Caco-2 (cell line): ENCODE measurements around the gene MYO5B. TPM values are rescaled to one million over a fixed set of nuclear protein-coding genes. Genes with fewer than 3 reads are reported as not detected.

Source experiments
- BruUV-seq: library from RNA; stranded (reverse); fragments of 400-500 nt; replicated peaks from 2 replicates; lab custom pipeline; 2021; lab: Mats Ljungman, UMichigan
- CTCF ChIA-PET: fragments of 300-600 bp; sonication (Branson Sonifier 250); formaldehyde crosslinking; loops from one replicate; lab custom pipeline; 2022; ENCODE audit warnings: antibody characterized with exemption; lab: Charles Lee
- POLR2A ChIA-PET: fragments of 300-600 bp; sonication (Branson Sonifier 250); formaldehyde crosslinking; loops from one replicate; lab custom pipeline; 2022; ENCODE audit warnings: antibody characterized with exemption; lab: Charles Lee
- DNase-seq, 2 experiments: peaks; one replicate each; pipeline versions ENCODE4 v3.0.0 to v3.0.0-alpha.2; 2020 to 2022
- H3K27me3 ChIP-seq: replicated peaks from 2 replicates; pipeline ENCODE4 v1.6.0; 2011; ENCODE audit warnings: low read length; ENCODE audit not compliant: control insufficient read depth, insufficient read depth
- H3K36me3 ChIP-seq: 2 replicates; pipeline ENCODE4 v1.5.1; 2011; ENCODE audit warnings: low read length; ENCODE audit not compliant: control insufficient read depth, insufficient read depth
- H3K4me1 ChIP-seq: fragments of 250-450 bp; sonication (Bioruptor Pico); 2 replicates; pipeline ENCODE4 v1.5.1; 2020; ENCODE audit warnings: mild to moderate bottlenecking
- H3K4me3 ChIP-seq: 2 replicates; pipeline ENCODE4 v1.5.1; 2011; ENCODE audit warnings: low read depth, mild to moderate bottlenecking, control low read depth, low read length
- H3K9me3 ChIP-seq: fragments of 250-450 bp; sonication (Bioruptor Pico); 2 replicates; pipeline ENCODE4 v1.5.1; 2020; ENCODE audit warnings: mild to moderate bottlenecking, moderate library complexity
- H3K27ac Mint-ChIP-seq: one replicate; pipeline ENCODE4 v1.8.0; 2022; ENCODE audit warnings: mixed read lengths; ENCODE audit not compliant: unreplicated experiment
- H3K27me3 Mint-ChIP-seq: one replicate; pipeline ENCODE4 v1.8.0; 2022; ENCODE audit warnings: mixed read lengths; ENCODE audit not compliant: insufficient read depth, unreplicated experiment
- H3K36me3 Mint-ChIP-seq: one replicate; pipeline ENCODE4 v1.8.0; 2022; ENCODE audit warnings: mild to moderate bottlenecking, mixed read lengths; ENCODE audit not compliant: insufficient read depth, unreplicated experiment
- H3K4me1 Mint-ChIP-seq: one replicate; pipeline ENCODE4 v1.8.0; 2022; ENCODE audit warnings: low read depth, mixed read lengths; ENCODE audit not compliant: unreplicated experiment
- H3K4me3 Mint-ChIP-seq: one replicate; pipeline ENCODE4 v1.8.0; 2022; ENCODE audit warnings: mild to moderate bottlenecking, moderate library complexity, mixed read lengths; ENCODE audit not compliant: unreplicated experiment
- H3K9me3 Mint-ChIP-seq: one replicate; pipeline ENCODE4 v1.8.0; 2022; ENCODE audit warnings: mixed read lengths; ENCODE audit not compliant: unreplicated experiment
- intact Hi-C: fragments of 100-400 bp; cut with micrococcal nuclease; formaldehyde crosslinking; loops from one replicate; pipeline ENCODE4 v1.10.0; 2022; ENCODE audit not compliant: unreplicated experiment
- total RNA-seq: library from RNA; stranded (reverse); gene quantifications from 2 replicates; pipeline ENCODE4 v1.2.3, GENCODE V29; 2022
- TF ChIP-seq, protein P1 (sequence below), 2 experiments: fragments of 200-600 bp in 1 of 2; IDR thresholded peaks; 1 replicate in 1 of 2; 2 replicates in 1 of 2; pipeline versions ENCODE4 v1.5.1 to v1.8.0; 2011 to 2022; ENCODE audit warnings: antibody characterized with exemption in 1 of 2, control low read depth in 1 of 2, inconsistent platforms in 1 of 2, low read depth in 1 of 2, low read length in 1 of 2, mild to moderate bottlenecking in 1 of 2, moderate library complexity in 1 of 2; ENCODE audit not compliant: insufficient read depth in 1 of 2, severe bottlenecking in 1 of 2, unreplicated experiment in 1 of 2

The MYO5B gene
- total RNA-seq, 1 experiment from 2014 or later = 28.3 TPM

- no TSS peak for BruUV-seq
- no peak overlapping the region for H3K4me3 ChIP-seq
- ChIA-PET POLR2A (no interaction called here), CTCF (no interaction called here)
- H3K4me1 ChIP-seq = no peaks in the 10 kb centered on the region
- H3K27me3 Mint-ChIP-seq = no peaks in the 10 kb centered on the region
- H3K36me3 Mint-ChIP-seq = peaks cover 6% of the 10 kb centered on the region
- TF ChIP-seq, protein P1, sequence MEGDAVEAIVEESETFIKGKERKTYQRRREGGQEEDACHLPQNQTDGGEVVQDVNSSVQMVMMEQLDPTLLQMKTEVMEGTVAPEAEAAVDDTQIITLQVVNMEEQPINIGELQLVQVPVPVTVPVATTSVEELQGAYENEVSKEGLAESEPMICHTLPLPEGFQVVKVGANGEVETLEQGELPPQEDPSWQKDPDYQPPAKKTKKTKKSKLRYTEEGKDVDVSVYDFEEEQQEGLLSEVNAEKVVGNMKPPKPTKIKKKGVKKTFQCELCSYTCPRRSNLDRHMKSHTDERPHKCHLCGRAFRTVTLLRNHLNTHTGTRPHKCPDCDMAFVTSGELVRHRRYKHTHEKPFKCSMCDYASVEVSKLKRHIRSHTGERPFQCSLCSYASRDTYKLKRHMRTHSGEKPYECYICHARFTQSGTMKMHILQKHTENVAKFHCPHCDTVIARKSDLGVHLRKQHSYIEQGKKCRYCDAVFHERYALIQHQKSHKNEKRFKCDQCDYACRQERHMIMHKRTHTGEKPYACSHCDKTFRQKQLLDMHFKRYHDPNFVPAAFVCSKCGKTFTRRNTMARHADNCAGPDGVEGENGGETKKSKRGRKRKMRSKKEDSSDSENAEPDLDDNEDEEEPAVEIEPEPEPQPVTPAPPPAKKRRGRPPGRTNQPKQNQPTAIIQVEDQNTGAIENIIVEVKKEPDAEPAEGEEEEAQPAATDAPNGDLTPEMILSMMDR (IDR thresholded peaks at IDR 0.05; ENCODE audit: insufficient read depth in 1 of 2, low read depth in 1 of 2, low read length in 1 of 2, severe bottlenecking in 1 of 2, unreplicated experiment in 1 of 2) = no peak
- no peaks in the 10 kb centered on the region for H3K27me3 ChIP-seq
- no peaks in the 10 kb centered on the region for H3K9me3 Mint-ChIP-seq
- H3K36me3 ChIP-seq = no peaks in the 10 kb centered on the region
- no peak for DNase-seq
- no peaks in the 10 kb centered on the region for H3K9me3 ChIP-seq
- H3K27ac Mint-ChIP-seq = no peak overlapping the region
- intact Hi-C loops = no loop called here
- no peaks in the 10 kb centered on the region for H3K4me1 Mint-ChIP-seq
- no peak overlapping the region for H3K4me3 Mint-ChIP-seq
Measured at GRCh38 chr18:49988101-49988500, 206.8 kb downstream of the MYO5B start.

GRCh38 chr18:49985236-49985635 lies 209.7 kb downstream of the MYO5B start:
- H3K36me3 ChIP-seq = no peaks in the 10 kb centered on the region
- no peak overlapping the region for H3K27ac Mint-ChIP-seq
- H3K4me1 Mint-ChIP-seq = no peaks in the 10 kb centered on the region
- H3K4me3 ChIP-seq = no peak overlapping the region
- H3K36me3 Mint-ChIP-seq = peaks cover 6% of the 10 kb centered on the region
- H3K9me3 Mint-ChIP-seq = no peaks in the 10 kb centered on the region
- H3K27me3 Mint-ChIP-seq = no peaks in the 10 kb centered on the region
- TF ChIP-seq, protein P1 (IDR thresholded peaks at IDR 0.05; ENCODE audit: insufficient read depth in 1 of 2, low read depth in 1 of 2, low read length in 1 of 2, severe bottlenecking in 1 of 2, unreplicated experiment in 1 of 2) = no peak
- no peak overlapping the region for H3K4me3 Mint-ChIP-seq
- intact Hi-C loops = no loop called here
- H3K4me1 ChIP-seq = no peaks in the 10 kb centered on the region
- no peak for DNase-seq
- H3K27me3 ChIP-seq = no peaks in the 10 kb centered on the region
- BruUV-seq = no TSS peak
- CTCF ChIA-PET = no interaction called here
- H3K9me3 ChIP-seq = no peaks in the 10 kb centered on the region
- POLR2A ChIA-PET = no interaction called here

- Histone ChIP-seq H3K4me3 (no peak overlapping the region), H3K36me3 (no peaks in the 10 kb centered on the region), H3K27me3 (no peaks in the 10 kb centered on the region), H3K9me3 (no peaks in the 10 kb centered on the region), H3K4me1 (no peaks in the 10 kb centered on the region)
- Mint-ChIP-seq H3K36me3 (peaks cover 3% of the 10 kb centered on the region), H3K27ac (no peak overlapping the region), H3K4me3 (no peak overlapping the region), H3K4me1 (no peaks in the 10 kb centered on the region), H3K9me3 (no peaks in the 10 kb centered on the region), H3K27me3 (no peaks in the 10 kb centered on the region)
- TF ChIP-seq, protein P1 (IDR thresholded peaks at IDR 0.05; ENCODE audit: insufficient read depth in 1 of 2, low read depth in 1 of 2, low read length in 1 of 2, severe bottlenecking in 1 of 2, unreplicated experiment in 1 of 2) = no peak
- BruUV-seq = no TSS peak
- DNase-seq = no peak
- ChIA-PET CTCF (no interaction called here), POLR2A (no interaction called here)
- intact Hi-C loops = no loop called here
Measured at GRCh38 chr18:49980896-49981295, 214.1 kb downstream of the MYO5B start.
